Activated naive CD4-positive, alpha-beta T cell treated with anti-CD3 and anti-CD28 coated beads, Interleukin-2, amount 50 U/mL, for 24 hours (primary cell): Measurements from ENCODE around the gene CSKMT.
"Not testable (repeated sequence)": the region's sequence is repeated elsewhere in the genome, so short reads cannot be mapped to it uniquely, and the experiment has no call there.

Experiments
- H3K27ac Mint-ChIP-seq: one replicate; pipeline ENCODE4 v1.8.0; 2021; ENCODE audit warnings: mild to moderate bottlenecking, mixed read lengths
- H3K27me3 Mint-ChIP-seq: one replicate; pipeline ENCODE4 v1.8.0; 2021; ENCODE audit warnings: mixed read lengths
- H3K36me3 Mint-ChIP-seq: one replicate; pipeline ENCODE4 v1.8.0; 2021; ENCODE audit warnings: mixed read lengths
- H3K4me1 Mint-ChIP-seq: one replicate; pipeline ENCODE4 v1.8.0; 2021; ENCODE audit warnings: mixed read lengths
- H3K4me3 Mint-ChIP-seq: one replicate; pipeline ENCODE4 v1.8.0; 2021; ENCODE audit warnings: mild to moderate bottlenecking, mixed read lengths
- H3K9me3 Mint-ChIP-seq: one replicate; pipeline ENCODE4 v1.8.0; 2021; ENCODE audit warnings: mixed read lengths

CSKMT gene

GRCh38 chr11:62648185-62648966 lies 16.7 kb upstream of the CSKMT start:
- H3K9me3 Mint-ChIP-seq = no peaks in the 10 kb centered on the region
- peaks cover 31% of the 10 kb centered on the region for H3K4me1 Mint-ChIP-seq
- H3K27ac Mint-ChIP-seq = no peak overlapping the region
- no peaks in the 10 kb centered on the region for H3K27me3 Mint-ChIP-seq
- H3K4me3 Mint-ChIP-seq = no peak overlapping the region
- peaks cover 4% of the 10 kb centered on the region for H3K36me3 Mint-ChIP-seq

DNA sequence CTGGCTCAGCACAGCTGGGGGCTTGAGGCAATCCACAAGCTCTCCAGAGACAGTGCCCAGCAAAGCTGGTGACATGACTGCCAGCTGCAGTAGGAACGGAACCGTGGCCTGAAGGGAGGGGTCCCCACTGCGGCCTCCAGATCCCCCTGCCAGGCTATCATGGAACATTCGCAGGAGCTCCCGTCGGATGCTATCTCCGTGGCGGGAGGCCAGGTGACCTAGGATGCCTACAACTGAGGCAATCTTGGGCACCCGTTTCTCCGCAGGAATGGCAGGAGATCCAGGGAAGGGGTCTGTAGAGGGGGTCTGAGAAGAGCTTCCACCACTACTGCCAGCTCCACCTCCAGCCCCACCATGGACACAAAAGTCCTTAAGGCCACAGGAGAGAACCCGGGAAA lies 16.1 kb upstream of the CSKMT start:
- Mint-ChIP-seq H3K4me1 (peaks cover 34% of the 10 kb centered on the region), H3K27ac (no peak overlapping the region), H3K27me3 (no peaks in the 10 kb centered on the region), H3K4me3 (no peak overlapping the region), H3K36me3 (peaks cover 4% of the 10 kb centered on the region), H3K9me3 (no peaks in the 10 kb centered on the region)

DNA sequence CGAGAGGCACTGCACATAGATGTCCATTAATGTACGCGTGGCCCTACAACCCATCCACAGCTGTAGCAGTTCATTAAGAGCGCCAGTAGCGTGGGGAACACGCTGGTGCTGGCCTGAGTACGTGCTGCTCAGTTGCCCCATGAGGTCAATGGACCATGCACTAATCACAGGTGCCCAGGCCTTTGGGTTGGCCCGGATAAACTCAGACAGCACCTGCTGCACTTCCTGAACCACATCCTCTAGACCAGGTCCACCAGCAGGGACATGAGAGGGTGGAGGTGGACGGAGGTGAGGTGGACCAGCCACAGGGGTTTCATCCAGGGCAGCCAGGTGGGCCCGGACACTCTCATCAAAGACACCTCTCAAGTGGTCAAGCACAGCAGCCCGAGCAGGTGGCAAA lies 15.6 kb upstream of the CSKMT start:
- H3K4me3 Mint-ChIP-seq = no peak overlapping the region

GRCh38 chr11:62650283-62650682 lies 14.8 kb upstream of the CSKMT start:
- H3K27ac Mint-ChIP-seq, H3K27me3 Mint-ChIP-seq, H3K9me3 Mint-ChIP-seq, H3K4me3 Mint-ChIP-seq, H3K36me3 Mint-ChIP-seq: not testable (repeated sequence)
- H3K4me1 Mint-ChIP-seq = peaks cover 22% of the 10 kb centered on the region

More for the DNA sequence above, 15.6 kb upstream of the CSKMT start:
- Mint-ChIP-seq H3K9me3 (no peaks in the 10 kb centered on the region), H3K27me3 (no peaks in the 10 kb centered on the region), H3K4me1 (peaks cover 29% of the 10 kb centered on the region), H3K36me3 (peaks cover 4% of the 10 kb centered on the region), H3K27ac (no peak overlapping the region)

GRCh38 chr11:62652161-62653006 lies 12.7 kb upstream of the CSKMT start:
- Mint-ChIP-seq H3K27me3 (no peaks in the 10 kb centered on the region), H3K27ac (peak overlapping the region; percentile 98), H3K9me3 (no peaks in the 10 kb centered on the region), H3K4me1 (peaks cover 14% of the 10 kb centered on the region), H3K36me3 (no peaks in the 10 kb centered on the region), H3K4me3 (peak overlapping the region; percentile 93)

GRCh38 chr11:62654297-62654696 lies 10.8 kb upstream of the CSKMT start:
- H3K36me3 Mint-ChIP-seq = no peaks in the 10 kb centered on the region
- peak overlapping the region; percentile 65 for H3K27ac Mint-ChIP-seq
- H3K9me3 Mint-ChIP-seq = no peaks in the 10 kb centered on the region
- peaks cover 14% of the 10 kb centered on the region for H3K4me1 Mint-ChIP-seq
- peak overlapping the region; percentile 57 for H3K4me3 Mint-ChIP-seq
- H3K27me3 Mint-ChIP-seq = no peaks in the 10 kb centered on the region

- Mint-ChIP-seq H3K4me1 (peaks cover 11% of the 10 kb centered on the region), H3K27ac (peak overlapping the region; percentile 65), H3K9me3 (no peaks in the 10 kb centered on the region), H3K4me3 (no peak overlapping the region), H3K27me3 (no peaks in the 10 kb centered on the region), H3K36me3 (no peaks in the 10 kb centered on the region)
These were observed 8.2 kb upstream of the CSKMT start for GRCh38 chr11:62656796-62657429.

- peak overlapping the region; percentile 95 for H3K27ac Mint-ChIP-seq
- no peaks in the 10 kb centered on the region for H3K27me3 Mint-ChIP-seq
- H3K9me3 Mint-ChIP-seq = no peaks in the 10 kb centered on the region
- peaks cover 30% of the 10 kb centered on the region for H3K4me1 Mint-ChIP-seq
- H3K36me3 Mint-ChIP-seq = peaks cover 13% of the 10 kb centered on the region
- H3K4me3 Mint-ChIP-seq = peak overlapping the region; percentile 98
These were observed 572 bp upstream of the CSKMT start for GRCh38 chr11:62664405-62665074.

GRCh38 chr11:62665599-62666258 lies 617 bp downstream of the CSKMT start:
- peaks cover 39% of the 10 kb centered on the region for H3K4me1 Mint-ChIP-seq
- peaks cover 13% of the 10 kb centered on the region for H3K36me3 Mint-ChIP-seq
- H3K27ac Mint-ChIP-seq = peak overlapping the region; percentile 95
- peak overlapping the region; percentile 98 for H3K4me3 Mint-ChIP-seq
- H3K27me3 Mint-ChIP-seq = no peaks in the 10 kb centered on the region
- no peaks in the 10 kb centered on the region for H3K9me3 Mint-ChIP-seq

GRCh38 chr11:62666259-62666926 lies 1.3 kb downstream of the CSKMT start:
- Mint-ChIP-seq H3K36me3 (peaks cover 13% of the 10 kb centered on the region), H3K4me1 (peaks cover 45% of the 10 kb centered on the region), H3K9me3 (no peaks in the 10 kb centered on the region), H3K27ac (peak overlapping the region; percentile 51), H3K27me3 (no peaks in the 10 kb centered on the region), H3K4me3 (peak overlapping the region; percentile 98)

- Mint-ChIP-seq H3K27me3 (no peaks in the 10 kb centered on the region), H3K4me1 (peaks cover 53% of the 10 kb centered on the region), H3K4me3 (peak overlapping the region; percentile 98), H3K27ac (peak overlapping the region; percentile 38), H3K36me3 (peaks cover 13% of the 10 kb centered on the region), H3K9me3 (no peaks in the 10 kb centered on the region)
These were observed 2.3 kb downstream of the CSKMT start for GRCh38 chr11:62667460-62667859.

- Mint-ChIP-seq H3K4me1 (peaks cover 45% of the 10 kb centered on the region), H3K36me3 (peaks cover 11% of the 10 kb centered on the region), H3K27me3 (no peaks in the 10 kb centered on the region), H3K27ac (peak overlapping the region; percentile 30), H3K9me3 (no peaks in the 10 kb centered on the region), H3K4me3 (peak overlapping the region; percentile 100)
These were observed 4.5 kb downstream of the CSKMT start for GRCh38 chr11:62669420-62670161.

DNA sequence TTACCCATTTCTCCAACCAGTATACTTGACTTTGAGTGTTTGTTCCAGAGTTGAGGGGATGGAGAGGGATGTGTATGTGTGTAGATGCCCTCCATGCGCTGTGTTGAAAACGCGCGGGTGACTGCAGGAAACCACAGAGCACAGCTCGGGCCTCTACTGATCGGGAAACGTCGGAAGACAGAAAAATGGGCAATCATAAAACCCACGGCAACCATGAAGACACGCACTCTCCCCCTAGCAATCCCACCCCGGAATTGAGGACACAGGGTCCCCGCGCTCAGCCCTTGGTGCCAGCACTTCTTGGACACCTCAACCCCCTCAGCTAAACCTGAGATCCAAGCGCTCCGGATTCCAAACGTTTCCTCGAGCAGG lies 6.1 kb downstream of the CSKMT start:
- H3K27ac Mint-ChIP-seq = peak overlapping the region; percentile 96
- no peaks in the 10 kb centered on the region for H3K27me3 Mint-ChIP-seq
- peaks cover 48% of the 10 kb centered on the region for H3K4me1 Mint-ChIP-seq
- H3K36me3 Mint-ChIP-seq = peaks cover 10% of the 10 kb centered on the region
- H3K9me3 Mint-ChIP-seq = no peaks in the 10 kb centered on the region
- peak overlapping the region; percentile 100 for H3K4me3 Mint-ChIP-seq
